Measurements from ENCODE around the gene ABHD1.

Gene ABHD1

DNA sequence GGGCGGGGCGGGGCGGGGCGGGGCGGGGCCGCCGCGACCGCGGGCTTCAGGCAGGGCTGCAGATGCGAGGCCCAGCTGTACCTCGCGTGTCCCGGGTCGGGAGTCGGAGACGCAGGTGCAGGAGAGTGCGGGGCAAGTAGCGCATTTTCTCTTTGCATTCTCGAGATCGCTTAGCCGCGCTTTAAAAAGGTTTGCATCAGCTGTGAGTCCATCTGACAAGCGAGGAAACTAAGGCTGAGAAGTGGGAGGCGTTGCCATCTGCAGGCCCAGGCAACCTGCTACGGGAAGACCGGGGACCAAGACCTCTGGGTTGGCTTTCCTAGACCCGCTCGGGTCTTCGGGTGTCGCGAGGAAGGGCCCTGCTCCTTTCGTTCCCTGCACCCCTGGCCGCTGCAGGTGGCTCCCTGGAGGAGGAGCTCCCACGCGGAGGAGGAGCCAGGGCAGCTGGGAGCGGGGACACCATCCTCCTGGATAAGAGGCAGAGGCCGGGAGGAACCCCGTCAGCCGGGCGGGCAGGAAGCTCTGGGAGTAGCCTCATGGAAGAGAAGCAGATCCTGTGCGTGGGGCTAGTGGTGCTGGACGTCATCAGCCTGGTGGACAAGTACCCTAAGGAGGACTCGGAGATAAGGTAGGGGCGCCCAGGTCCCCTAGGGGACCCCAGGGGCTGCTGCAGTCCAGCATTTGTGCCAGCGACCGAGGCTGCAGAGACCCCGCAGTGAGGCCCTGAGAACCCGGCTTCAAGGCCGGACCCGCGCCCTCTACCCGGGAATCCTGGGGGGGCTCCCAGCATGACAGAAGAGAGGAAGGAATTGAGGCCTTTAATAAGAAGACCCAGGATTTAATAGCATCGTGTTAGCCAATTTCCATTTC, 36.7 kb upstream of the ABHD1 start, which contains the start of gene KHK:
Gene KHK, plus strand, starts transcription at position 49 of the 870 bp plus-strand sequence. Its CDS starts 488 bp downstream, at position 537.
- no peak for DNase-seq (ENCODE audit: low spot score)

DNA sequence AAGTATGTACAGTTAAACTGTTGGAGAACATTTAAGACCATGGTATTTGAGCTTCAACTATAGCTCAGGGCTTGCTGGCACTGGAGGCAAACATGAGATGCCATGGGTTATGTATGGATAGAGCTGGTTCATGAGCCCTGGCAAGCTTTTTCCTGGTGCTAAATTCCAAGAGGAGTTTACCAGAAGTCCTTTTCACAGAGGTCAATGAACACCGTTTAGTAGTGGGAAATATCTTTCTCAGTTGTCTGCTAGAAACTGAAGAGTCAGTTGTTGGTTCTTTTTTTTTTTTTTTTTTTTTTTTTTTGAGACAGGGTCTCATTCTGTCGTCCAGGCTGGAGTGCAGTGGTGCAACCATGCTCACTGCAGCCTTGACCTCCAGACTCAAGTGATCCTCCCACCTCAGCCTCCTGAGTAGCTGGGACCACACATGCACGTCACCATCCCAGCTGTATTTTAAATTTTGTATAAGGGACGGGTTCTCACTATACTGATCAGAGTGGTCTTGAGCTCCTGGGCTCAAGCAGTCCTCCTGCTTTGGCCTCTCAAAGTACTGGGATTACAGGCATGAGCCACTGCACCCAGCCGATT, 35.7 kb upstream of the ABHD1 start:
- no peak for DNase-seq (ENCODE audit: low spot score)

DNA sequence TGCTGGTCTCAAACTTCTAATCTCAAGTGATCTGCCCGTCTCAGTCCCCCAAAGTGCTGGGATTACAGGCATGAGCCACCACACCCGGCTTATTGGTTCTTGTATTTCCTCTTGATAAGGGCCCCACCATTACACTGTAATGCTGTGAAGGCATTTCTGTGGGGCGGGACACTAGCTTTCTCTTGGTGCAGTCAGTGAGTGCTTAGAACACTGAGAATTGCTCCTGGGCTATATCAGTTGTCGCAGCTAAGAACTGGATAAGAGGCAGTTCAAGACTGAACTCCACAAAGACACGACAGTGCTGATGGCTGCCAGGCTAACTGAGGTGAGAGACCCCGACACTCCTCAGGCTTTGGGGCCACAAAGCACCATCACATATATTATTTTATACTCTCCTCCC, 35.0 kb upstream of the ABHD1 start:
- no peak for DNase-seq (ENCODE audit: low spot score)

DNA sequence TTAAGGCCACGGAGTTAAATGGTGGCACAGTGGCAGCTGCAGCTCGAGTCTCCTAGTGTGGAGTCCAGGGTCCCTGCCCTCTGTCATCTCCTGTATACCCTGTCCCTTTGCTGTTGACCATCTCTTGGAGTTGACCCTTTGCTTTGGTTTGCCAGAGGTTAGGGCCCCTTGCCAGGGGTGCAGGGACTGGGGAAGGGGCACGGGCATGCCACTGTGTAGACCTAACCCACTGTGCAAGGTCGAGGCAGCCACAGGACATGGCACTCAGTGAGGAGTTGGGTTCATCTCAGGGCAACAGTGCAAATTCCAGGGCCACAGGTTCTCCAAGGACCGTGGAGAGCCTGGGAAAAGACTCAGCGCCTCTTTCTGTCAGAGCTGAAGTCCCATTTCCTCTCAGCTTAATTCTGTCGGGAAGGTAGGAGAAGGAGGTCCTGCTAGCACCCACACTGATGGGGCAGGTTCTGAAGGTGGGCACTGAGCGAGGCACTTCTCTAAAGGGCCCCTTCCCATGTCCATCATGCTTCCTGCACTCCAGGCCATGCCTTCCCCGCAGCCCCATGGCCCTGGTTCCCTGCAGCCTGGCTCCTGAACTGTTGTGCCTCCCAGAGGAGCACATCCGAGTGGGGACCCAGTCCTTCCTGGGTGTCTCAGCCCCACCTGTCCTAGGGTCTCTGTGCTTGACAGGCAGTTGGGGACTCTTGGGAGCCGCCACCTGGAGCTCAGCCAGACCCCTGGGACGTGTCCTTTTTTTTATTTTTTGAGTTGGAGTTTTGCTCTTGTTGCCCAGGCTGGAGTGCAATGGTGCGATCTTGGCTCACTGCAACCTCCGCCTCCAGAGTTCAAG, 34.3 kb upstream of the ABHD1 start:
- no peak for DNase-seq (ENCODE audit: low spot score)

DNA sequence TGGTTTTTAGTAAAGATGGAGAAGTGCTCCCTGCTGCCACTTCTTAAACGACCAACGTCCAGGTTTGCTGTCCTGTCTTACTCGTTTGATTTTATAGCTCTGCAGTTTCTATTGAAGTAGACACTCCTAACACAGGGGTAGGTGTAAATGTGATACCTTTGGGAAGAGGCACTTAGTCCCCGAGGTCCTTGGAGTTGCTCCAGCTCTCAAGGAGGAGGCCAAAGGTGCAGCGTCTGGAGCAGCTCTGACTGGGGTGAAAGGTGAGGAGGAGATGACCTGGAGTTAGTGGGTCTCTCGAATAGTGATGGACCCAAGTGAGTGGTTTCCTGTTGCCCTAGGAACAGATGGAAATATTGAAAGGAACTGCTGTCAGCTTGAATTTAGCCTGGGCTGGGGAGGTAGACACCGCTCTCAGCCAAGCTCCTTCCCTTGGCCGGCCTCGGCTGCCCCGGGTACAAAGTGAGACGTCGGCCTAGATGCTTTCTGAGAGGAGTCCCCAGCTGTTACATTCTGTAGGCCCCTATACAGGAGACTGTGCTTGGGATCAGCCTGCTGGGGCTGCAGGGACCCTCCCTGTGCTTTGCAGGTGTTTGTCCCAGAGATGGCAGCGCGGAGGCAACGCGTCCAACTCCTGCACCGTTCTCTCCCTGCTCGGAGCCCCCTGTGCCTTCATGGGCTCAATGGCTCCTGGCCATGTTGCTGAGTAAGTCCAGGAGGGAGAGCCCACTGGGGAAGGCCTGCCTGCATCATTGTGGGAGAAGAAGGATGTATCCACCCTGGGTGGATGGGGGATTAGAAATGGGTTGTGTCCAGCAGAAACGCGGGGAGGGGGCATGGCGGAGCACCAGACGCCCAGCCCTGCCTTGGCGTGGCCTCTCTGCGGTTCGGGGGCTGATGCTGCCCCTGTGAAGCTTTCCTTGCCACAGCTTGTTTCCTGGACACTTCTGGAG, 31.6 kb upstream of the ABHD1 start:
- no peak for DNase-seq (ENCODE audit: low spot score)

DNA sequence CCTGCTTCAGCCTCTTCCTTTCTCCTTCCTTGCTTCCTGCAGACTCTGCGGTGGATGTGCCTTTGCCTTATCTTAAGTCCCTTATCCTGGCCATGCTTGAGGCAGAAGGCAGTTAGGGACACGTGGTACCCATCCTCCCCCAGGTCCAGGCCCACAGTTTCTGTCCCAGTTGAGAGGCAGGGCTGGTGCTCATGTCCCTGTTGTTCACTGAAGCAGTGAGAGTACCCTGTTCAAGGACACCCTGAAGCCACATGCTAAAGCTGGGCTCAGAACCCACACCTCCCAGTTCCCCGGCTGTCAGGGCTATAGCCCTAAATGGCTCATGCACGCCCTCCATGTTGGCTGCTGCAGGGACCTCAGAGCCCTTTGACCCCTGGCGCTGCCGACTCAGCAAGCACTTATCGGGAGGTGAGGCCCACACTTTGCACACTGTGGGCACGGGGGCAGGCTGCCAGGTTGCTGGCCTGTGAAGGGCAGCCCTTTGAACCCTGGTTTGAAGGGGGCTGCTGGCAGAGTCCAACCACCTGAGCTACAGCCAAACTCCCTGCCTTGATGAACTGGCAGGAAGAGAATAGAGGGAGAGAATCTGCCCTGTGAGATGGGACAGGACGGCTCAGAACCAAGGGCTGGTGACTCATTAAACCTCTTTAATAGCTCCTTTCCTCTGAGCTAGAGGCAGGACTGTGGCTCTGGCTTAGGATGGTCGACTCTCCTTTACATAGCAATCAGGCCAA, 30.8 kb upstream of the ABHD1 start:
- no peak for DNase-seq (ENCODE audit: low spot score)

DNA sequence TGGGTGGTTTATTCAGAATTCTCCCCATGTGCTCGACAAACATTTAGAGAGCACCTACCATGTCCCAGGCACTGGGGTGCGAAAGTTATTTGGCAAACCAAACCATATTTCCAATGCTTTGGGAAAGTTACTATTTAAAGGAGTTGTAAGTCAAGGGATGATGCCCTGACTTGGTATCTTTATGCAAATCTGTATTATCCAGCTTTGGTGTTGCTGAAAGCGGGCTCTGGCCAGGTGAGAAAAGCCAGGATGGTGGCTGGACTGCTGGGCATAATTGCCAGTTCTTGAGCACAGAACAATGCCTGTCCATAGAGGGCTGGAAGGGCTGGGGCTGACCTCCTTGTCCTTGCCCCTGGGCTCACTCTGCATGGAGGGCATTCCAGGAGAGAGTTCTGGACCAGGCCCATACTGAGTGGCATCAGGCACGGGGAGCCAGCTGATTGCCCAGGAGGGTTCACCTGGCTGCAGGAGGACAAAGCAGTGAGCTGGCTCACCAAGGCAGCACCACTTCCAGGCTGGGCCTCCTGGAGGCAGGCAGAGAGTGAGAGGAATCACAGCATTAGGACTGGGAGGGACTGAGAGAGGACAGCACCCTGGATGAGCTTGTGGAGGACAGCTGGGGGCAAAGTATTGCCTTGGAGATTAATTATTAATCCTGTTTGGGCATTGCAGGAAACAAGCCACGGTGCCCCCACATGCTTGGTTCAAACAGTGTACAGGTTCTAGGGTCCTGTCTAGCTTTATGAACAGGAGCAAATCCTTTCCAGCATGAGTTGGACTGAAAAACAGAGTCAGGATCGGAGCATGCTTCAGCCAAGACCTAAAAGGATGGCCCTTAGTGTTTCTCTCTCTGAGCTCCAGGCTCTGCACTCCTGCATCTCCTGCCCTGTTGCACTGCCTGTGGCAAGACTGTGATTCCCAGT, 29.9 kb upstream of the ABHD1 start:
- DNase-seq (ENCODE audit: low spot score), result no peak

DNA sequence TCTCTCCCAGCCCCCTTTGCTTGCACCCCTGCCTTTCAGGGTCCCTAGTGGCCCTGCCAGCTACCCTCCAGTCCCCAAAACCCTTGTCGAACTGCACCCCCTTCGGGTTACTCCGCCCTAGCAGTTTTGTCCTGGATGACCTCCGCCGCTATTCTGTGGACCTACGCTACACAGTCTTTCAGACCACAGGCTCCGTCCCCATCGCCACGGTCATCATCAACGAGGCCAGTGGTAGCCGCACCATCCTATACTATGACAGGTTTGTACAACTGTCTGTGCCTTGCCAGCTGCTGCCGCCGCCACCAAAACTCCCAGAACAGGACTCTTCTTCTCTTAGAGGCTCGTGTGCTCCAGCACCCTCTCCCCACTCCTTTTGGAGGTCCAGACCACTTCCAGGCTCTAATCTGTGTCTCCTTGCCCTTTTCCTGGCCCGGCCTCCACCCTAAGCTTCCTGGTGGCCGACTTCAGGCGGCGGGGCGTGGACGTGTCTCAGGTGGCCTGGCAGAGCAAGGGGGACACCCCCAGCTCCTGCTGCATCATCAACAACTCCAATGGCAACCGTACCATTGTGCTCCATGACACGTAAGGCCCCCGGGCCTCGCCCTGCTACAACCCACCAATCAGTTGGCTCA, 29.1 kb upstream of the ABHD1 start:
- DNase-seq (ENCODE audit: low spot score), result no peak

DNA sequence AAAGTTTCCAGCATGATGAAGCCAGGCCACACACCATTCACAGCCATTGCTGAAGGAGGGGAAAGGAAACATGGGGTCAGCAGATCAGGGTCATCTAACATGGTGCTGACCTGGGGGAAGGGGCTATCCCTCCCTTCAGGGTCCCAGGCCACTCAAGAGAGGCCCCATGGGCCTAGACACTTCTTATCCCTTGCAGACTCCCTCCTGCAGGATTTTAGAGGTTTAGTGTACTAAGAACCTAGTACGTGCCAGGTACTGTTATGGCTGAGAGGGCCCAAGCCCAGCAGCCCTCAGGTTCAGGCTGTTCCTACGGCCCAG, 28.2 kb upstream of the ABHD1 start:
- DNase-seq (ENCODE audit: low spot score), result no peak

DNA sequence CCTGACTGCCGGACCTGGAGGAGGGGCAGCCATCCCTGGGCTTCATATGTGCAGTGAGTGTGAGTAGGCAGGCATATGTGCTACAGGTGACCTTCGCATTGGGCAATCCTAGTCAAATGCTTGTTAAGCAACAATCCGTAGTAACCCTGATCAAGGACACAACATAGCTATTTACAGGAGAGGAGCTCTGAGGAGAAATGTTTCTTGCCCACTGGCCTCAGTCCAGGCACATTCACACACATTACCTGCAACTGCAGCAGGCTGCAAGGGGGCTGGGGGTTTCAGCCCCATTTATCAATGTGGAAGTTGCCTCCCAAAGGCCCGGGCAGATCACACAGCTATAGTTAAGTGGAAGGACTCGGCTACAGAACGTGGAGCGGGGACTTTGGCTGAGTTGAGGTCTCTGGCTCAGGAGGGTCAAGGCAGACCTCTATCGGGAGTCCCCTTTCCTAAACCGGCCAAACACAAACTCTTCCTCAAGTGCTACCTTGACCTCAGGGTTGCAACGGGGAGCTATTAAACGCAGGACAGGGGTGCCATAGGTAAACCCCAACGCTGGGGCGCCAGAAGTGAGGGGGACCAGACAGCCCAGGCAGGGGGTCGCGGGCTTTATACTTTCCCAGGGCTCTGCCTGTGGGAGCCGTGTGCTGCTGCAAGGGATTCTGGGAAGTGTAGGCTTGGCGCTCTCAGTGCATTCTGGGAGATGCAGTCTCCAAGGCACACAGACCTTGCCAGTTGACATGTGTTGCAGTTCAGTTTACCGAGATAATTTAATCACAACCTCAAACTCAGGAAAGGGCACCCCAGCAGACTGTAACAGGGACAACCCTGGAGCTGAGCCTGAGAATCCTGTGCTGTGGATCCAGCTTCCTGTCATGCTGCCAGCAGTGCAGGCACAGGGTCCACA, 27.6 kb upstream of the ABHD1 start:
- DNase-seq (ENCODE audit: low spot score), result peak; percentile 73

DNA sequence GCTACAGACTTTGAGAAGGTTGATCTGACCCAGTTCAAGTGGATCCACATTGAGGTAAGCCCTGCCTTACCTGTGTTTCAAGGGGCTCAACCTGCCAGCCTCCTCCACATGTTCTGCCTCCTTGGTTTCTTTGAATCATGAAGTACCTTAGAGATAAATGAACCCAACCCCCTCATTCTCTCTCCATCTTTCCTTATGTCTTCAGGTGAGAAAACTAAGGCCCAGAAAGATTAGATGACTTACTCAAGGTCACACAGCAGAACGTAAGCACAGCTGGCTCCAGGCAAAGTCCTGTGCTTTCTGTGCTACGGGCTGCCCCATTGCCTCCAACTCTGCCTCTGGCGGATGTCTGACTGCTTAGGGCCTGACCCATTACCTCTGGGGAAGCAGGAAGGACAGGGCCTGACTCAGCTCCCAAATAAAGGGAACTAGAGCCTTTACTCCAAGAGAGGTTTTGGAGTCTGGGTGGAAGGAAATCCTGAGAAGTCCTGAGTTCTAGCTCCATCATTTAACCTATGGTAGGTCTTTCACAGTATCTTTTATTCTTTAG, 26.8 kb upstream of the ABHD1 start:
- DNase-seq (ENCODE audit: low spot score), result no peak

DNA sequence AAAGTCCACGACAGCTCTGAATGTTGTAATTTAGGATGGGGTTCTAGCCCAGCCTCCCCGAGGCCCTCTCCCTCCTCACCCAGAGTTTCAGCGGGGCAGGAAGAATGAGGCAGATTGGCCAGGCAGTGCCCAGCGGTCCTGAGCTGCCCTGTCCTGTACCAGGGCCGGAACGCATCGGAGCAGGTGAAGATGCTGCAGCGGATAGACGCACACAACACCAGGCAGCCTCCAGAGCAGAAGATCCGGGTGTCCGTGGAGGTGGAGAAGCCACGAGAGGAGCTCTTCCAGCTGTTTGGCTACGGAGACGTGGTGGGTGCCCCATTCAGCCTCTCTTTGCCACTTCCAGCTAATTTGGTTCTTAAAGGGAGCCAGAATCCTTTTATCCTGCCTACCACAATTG, 26.3 kb upstream of the ABHD1 start:
- DNase-seq (ENCODE audit: low spot score), result no peak

DNA sequence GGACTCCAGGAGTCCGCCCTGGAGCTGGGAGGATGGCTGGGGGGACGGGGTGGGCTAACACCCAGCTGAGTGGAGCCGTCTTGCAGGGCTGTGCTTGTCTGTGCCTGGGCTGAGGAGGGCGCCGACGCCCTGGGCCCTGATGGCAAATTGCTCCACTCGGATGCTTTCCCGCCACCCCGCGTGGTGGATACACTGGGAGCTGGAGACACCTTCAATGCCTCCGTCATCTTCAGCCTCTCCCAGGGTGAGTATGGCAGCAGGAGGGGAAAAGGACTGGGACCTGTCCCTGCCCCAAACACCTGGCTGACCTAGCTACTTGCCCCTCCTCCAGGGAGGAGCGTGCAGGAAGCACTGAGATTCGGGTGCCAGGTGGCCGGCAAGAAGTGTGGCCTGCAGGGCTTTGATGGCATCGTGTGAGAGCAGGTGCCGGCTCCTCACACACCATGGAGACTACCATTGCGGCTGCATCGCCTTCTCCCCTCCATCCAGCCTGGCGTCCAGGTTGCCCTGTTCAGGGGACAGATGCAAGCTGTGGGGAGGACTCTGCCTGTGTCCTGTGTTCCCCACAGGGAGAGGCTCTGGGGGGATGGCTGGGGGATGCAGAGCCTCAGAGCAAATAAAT, 24.2 kb upstream of the ABHD1 start:
- no peak for DNase-seq (ENCODE audit: low spot score)

DNA sequence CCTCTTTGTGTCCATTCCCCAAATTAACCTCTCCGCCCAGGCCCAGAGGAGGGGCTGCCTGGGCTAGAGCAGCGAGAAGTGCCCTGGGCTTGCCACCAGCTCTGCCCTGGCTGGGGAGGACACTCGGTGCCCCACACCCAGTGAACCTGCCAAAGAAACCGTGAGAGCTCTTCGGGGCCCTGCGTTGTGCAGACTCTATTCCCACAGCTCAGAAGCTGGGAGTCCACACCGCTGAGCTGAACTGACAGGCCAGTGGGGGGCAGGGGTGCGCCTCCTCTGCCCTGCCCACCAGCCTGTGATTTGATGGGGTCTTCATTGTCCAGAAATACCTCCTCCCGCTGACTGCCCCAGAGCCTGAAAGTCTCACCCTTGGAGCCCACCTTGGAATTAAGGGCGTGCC, 23.6 kb upstream of the ABHD1 start:
- DNase-seq (ENCODE audit: low spot score), result no peak

DNA sequence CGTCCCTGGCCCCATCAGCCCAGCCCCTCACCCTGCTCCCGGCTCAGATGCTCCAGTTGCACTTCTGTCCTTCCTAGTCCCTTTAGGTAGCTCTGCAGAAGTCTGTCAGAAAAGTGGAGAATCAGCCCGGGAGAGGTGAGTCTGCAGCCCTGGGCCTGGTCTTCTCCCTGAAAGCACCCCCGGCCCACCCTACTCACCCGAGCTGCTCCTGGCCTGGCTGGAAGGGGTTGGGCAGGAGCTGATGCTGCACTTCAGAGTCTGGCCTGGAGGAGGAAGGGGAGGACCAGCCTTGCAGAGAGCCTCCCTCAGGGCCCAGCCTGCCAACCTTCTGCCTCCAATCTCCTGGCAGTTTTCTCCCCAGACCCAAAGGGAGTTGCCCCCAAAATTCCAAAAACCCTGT, 21.3 kb upstream of the ABHD1 start:
- DNase-seq (ENCODE audit: low spot score), result no peak

DNA sequence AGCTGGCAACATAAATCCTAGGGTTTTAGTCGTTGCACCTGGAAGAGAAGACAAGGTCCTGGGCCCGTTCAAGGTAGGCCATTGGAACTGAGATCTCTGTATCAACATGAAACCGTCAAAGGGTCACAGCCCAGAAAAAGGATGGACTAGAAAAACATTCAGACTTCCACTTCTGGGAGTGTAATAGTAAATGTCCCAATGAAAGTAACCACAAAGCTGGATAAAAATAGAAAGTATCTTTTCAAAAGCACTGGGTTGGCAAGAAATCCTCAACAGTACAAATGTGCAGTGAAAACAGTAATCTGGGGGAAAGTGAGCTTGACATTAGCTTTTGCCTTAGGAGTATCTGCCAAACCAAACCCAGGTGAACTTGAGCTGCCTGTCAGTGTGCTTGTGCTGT, 17.6 kb upstream of the ABHD1 start:
- no peak for DNase-seq (ENCODE audit: low spot score)

DNA sequence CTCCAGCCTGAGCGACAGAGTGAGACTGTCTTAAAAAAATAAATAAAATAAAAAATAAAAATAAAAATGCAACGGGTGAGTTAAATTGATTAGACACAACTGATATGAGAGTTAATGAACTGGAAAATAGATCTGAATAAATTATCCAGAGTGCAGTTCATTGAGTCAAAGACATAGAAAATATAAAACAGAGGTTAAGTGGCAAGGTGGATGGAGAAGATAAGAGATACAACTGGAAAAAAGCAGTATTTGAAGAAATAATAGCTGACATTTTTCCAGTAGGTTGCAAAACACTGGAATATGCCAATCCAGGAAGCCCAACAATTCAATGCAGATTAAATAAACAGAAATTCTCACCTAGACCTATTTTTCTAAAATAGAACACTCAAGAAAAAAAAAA, 15.4 kb upstream of the ABHD1 start:
- DNase-seq (ENCODE audit: low spot score), result no peak

DNA sequence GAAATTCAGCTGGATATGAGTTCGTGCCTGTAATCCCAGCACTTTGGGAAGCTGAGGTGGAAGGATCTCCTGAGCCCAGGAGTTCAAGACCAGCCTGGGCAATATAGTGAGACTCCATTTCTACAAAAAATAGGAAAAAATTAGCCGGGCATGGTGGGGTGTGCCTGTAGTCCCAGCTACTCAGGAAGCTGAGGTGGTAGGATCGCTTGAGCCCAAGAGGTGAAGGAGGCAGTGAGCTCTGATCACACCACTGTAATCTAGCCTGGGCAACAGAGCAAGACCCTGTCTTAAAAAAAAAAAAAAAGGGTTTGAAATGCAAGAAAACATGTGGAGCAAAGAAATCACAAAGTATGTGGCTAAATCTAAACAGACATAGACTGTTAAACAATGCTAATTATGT, 14.5 kb upstream of the ABHD1 start:
- DNase-seq (ENCODE audit: low spot score), result no peak
